GM12892 (cell line): Measurements from ENCODE around the gene SVOP.

Source experiments
- POLR2A ChIP-seq: IDR thresholded peaks from 2 replicates; pipeline ENCODE4 v1.6.1; 2011; ENCODE audit warnings: low read depth, low read length, control low read depth
- TAF1 ChIP-seq: IDR thresholded peaks from 2 replicates; pipeline ENCODE4 v1.6.1; 2011; ENCODE audit warnings: low read depth, mild to moderate bottlenecking, control low read depth, low read length, borderline replicate concordance

DNA sequence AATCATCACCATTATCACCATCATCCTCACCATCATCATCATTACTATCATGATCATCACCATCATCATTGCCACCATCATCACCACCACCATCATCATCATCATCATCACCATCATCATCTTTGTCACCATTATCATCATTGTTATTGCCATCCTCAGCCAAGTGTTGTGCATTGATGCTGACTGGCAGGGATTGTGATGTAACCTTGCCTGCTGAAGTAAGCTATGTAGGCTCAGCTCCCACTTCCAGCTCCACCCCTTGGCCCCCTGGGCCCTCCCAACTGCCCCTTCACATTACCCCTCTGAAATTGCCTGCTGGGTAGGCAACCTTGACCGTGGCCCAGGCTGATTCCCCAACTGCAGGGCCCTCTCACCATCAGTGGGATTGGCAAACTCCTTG is 37.6 kb downstream of the SVOP start:
- TF ChIP-seq POLR2A (no peak), TAF1 (no peak)
